GM12872 (cell line): Measurements from ENCODE around the gene SLC22A5.

ENCODE experiments used
- CTCF ChIP-seq: IDR thresholded peaks from 3 replicates; pipeline ENCODE4 v1.5.1; 2011; ENCODE audit warnings: low read depth, mild to moderate bottlenecking, low read length, moderate library complexity; ENCODE audit not compliant: insufficient read depth

SLC22A5 gene

GRCh38 chr5:132383984-132384383, 14.5 kb downstream of the SLC22A5 start:
- no peak for TF ChIP-seq CTCF

- TF ChIP-seq CTCF, result no peak
Observed at GRCh38 chr5:132384506-132385050, 15.1 kb downstream of the SLC22A5 start.

GRCh38 chr5:132385326-132386105, 16.0 kb downstream of the SLC22A5 start:
- peak; percentile 78 for TF ChIP-seq CTCF

- TF ChIP-seq CTCF, result peak; percentile 95
Observed at GRCh38 chr5:132386644-132387286, 17.3 kb downstream of the SLC22A5 start.

GRCh38 chr5:132387640-132388117, 18.2 kb downstream of the SLC22A5 start:
- no peak for TF ChIP-seq CTCF

GRCh38 chr5:132388244-132389050, 18.9 kb downstream of the SLC22A5 start:
- TF ChIP-seq CTCF, result no peak

GRCh38 chr5:132389051-132389331, 19.5 kb downstream of the SLC22A5 start:
- no peak for TF ChIP-seq CTCF
